ENCODE measurements around the gene NELL2.

Gene NELL2

DNA sequence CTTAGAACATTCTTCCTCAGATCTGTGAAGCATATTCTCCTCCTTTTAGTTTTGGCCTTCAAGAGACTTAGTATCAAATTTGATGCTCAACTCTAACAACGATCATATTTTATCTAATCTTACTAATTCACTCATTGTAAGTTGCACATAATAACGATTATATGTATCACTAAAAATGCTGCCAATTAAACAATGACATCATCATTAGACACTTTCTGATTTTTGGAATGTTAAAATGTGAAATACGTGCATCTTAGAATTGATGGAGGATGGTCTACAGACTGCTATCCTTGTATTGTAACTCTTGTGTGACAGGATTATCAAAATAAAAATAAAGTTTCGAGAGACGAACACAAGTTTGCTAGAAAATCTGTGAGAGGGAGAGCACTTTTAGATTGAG is 311.0 kb downstream of the NELL2 start:
- no peak overlapping the region for H3K27ac ChIP-seq
- no peak overlapping the region for H3K4me3 ChIP-seq

DNA sequence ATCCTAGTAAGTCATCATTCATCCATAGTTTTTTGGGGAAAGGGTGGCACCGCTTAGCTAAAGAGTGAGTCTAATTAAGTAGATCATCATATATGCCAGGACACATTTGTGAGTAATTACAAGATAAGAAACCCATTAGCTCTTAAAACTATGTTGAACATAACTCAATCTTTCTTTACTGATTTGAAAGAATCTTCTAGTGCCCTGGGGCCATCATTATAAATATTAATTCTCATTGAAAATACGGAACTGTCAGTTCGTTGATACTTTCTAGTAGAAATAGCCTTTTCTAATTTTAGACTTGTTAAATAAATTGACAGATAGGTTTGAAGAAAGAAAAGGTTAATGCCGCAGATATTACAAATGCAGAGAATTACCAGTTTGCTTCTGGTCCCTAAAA is 312.6 kb downstream of the NELL2 start:
- H3K27ac ChIP-seq, result no peak overlapping the region
- no peak overlapping the region for H3K4me3 ChIP-seq

DNA sequence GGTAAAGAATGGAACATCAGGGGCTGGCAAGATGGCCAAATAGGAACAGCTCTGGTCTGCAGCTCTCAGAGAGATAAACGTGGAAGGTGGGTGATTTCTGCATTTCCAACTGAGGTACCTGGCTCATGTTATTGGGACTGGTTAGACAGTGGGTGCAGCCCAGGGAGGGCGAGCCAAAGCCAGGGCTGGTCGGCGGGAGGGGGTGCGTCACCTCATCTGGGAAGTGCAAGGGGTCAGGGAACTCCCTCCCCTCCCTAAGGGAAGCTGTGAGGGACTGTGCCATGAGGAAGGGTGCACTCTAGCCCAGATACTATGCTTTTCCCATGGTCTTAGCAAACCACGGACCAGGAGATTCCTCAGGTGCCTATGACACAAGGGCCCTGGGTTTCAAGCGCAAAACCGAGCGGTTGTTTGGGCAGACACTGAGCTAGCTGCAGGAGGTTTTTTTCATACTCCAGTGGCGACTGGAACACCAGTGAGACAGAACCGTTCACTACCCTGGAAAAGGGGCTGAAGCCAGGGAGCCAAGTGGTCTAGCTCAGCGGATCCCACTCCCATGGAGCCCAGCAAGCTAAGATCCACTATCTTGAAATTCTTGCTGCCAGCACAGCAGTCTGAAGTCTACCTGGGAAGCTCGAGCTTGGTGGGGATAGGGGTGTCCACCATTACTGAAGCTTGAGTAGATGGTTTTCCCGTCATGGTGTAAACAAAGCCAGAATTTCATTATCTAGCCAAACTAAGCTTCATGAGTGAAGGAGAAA is 317.6 kb downstream of the NELL2 start:
- H3K27ac ChIP-seq, result no peak overlapping the region
- H3K4me3 ChIP-seq, result no peak overlapping the region

- H3K4me3 ChIP-seq, result no peak overlapping the region
- no peak overlapping the region for H3K27ac ChIP-seq
Observed at GRCh38 chr12:44555454-44555853, 320.7 kb downstream of the NELL2 start.

- H3K4me3 ChIP-seq, result no peak overlapping the region
- H3K27ac ChIP-seq, result no peak overlapping the region
Observed at GRCh38 chr12:44551631-44552030, 324.5 kb downstream of the NELL2 start.

GRCh38 chr12:44550377-44550776 is 325.7 kb downstream of the NELL2 start:
- Histone ChIP-seq H3K4me3 (no peak overlapping the region), H3K27ac (no peak overlapping the region)

DNA sequence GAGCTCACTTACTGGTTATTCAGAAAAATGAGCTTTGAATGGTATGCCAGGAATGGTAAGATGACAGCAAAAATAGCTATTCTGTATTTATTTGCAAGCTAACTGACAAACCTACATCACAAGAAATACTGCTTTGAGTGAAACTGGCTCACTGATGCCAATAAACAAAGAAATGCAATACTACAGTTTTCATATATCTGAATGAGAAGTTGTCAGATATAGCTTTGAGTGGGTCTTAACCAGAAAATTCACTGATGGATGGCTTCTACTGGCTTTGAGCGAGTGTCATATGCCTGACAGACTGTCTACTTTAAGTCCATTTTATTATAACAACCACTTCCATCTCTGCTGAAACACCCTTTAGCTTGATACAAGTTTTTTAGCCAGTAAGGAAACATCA is 330.1 kb downstream of the NELL2 start:
- H3K4me3 ChIP-seq, result no peak overlapping the region
- no peak overlapping the region for H3K27ac ChIP-seq

DNA sequence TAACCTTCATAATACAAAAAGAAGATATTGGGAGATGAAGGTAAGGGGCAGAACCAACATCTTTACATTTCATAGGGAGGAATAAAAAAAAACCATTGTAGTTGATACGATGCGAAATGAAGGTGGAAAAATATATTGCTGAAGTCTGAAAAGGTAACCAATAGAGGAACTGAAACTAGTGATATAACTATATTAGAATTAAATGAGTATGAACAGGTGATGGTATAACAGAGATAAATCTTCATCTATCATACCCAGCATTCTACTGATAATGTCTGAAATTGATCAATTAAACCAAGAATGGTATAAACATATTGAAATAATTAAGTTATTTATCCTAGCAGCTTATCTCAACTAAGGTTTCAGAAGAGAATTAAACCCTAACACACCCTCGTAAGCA is 332.1 kb downstream of the NELL2 start:
- Histone ChIP-seq H3K27ac (no peak overlapping the region), H3K4me3 (no peak overlapping the region)

- no peak overlapping the region for H3K27ac ChIP-seq
- H3K4me3 ChIP-seq, result no peak overlapping the region
Observed at GRCh38 chr12:44542716-44543115, 333.4 kb downstream of the NELL2 start.

DNA sequence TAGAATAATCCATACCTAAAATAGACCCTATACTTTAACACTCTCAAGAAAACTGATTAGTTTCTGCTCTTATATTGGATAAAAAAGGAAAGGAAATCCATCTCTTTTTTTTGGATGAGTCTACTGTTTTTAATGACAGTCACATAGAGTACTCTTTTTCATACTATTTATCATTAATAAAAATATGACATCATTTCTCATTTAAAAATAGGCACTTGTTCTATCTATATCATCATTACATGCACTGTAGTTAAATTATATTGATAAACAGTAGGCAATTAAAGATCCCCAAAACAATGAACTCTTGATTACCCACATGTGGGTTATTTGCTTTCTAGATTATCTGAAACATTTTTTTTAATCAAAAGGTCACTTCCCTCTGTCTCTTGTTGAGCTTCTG is 338.8 kb downstream of the NELL2 start:
- Histone ChIP-seq H3K4me3 (no peak overlapping the region), H3K27ac (no peak overlapping the region)

- H3K27ac ChIP-seq, result no peak overlapping the region
- no peak overlapping the region for H3K4me3 ChIP-seq
Observed at GRCh38 chr12:44532940-44533339, 343.2 kb downstream of the NELL2 start.

- Histone ChIP-seq H3K27ac (no peak overlapping the region), H3K4me3 (no peak overlapping the region)
Observed at GRCh38 chr12:44531320-44531971, 344.7 kb downstream of the NELL2 start.

DNA sequence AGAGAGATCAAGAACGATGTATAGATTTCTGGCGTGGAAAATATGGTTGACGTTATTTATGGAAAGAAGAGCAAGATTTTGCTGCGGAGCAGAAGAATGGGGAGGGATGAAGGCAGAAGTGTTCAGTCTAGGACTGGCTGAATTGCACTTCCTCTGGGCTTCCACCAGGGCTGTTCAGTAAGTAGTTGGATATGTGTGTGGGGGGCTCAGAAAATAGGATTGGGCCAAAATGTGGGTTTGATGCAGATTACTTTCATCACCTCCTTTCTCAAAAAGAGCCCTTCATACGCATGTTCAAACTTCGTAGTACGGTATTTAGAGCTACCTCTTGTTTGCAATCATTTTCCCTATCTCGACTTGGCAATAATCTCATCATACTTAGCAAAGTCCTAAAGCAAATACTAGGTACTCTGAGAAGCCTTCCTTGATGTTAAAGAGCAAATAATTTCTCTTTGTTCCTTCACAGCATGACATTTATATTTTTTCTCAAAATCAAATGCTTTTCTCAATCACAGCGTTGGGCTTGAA is 349.4 kb downstream of the NELL2 start:
- no peak overlapping the region for H3K4me3 ChIP-seq
- H3K27ac ChIP-seq, result no peak overlapping the region

DNA sequence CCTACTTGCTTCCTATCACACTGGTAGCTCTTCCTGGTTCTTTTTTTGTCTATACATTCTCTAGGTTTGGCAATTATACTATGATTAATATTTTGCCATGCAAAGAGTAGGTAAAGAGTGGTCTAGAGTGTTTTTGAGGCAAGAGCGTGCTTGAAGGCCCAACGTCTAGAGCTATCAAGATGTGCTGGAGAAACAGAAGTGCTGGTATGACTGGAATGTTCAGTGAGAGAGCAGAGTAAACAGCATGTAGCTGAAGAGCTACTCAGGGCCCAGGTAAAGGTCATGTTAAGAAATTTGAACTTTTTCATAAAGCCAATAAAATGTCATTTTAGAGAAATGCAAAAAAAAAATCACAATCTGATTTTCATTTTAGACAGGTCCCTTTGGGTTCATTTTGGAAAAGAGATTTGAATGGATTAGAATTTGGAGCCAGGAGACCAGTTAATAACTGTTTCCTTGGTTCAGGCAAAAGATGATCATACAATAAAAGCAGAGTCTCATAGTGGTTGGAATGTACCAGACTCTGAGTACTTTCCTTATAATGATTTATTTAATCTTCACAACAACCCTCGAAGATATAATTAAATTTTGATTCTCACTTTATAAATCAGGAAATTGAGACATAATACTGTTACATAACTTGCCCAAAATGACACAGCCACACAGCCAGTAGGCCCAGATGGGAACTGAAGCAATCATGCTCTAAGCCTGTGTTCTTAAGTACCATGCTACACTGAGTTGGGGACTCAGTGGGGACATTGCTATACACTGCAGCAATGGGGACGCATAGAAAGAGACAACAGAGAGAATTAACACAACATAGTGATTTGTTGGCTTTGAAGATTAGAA is 350.1 kb downstream of the NELL2 start:
- Histone ChIP-seq H3K4me3 (no peak overlapping the region), H3K27ac (no peak overlapping the region)

GRCh38 chr12:44523828-44524227 is 352.3 kb downstream of the NELL2 start:
- H3K4me3 ChIP-seq, result no peak overlapping the region
- no peak overlapping the region for H3K27ac ChIP-seq

DNA sequence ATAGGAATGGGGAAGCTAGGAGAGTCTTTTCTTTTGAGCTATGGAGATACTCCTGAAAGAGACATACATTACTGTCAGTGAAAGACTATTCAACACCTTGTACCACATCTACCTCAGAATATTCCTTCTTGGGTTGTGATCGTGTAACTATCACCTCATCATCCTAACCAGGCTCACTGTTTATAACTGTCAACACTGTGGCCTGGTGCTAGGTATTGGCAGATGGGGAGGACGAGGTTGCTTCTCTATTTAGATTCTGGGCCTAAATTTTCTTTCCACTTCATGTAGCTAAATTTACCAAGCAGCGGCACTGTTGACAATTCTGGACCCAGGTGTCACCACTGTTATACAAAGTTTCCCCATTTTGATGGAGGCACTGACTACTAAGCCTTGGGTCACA is 354.4 kb downstream of the NELL2 start:
- no peak overlapping the region for H3K27ac ChIP-seq
- H3K4me3 ChIP-seq, result no peak overlapping the region

DNA sequence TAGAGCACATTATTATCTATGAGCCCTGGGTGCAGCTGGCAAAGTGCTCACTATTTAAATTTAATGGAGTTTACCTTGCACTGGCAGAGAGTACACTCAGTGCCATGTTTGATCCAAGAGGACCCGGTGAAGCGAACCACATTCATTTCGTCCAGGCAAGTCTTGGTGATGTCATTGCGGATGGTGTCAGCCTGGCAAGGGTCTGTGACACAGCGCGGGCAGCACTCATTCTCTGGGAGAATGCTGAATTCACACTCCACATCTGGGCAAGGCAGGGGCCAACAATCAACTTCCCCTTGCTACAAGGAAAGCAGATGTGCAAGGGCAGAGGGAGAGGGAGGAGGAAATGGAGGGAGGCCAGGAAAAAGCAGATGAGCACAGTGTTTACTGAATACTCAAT is 356.2 kb downstream of the NELL2 start:
- Histone ChIP-seq H3K4me3 (no peak overlapping the region), H3K27ac (no peak overlapping the region)

DNA sequence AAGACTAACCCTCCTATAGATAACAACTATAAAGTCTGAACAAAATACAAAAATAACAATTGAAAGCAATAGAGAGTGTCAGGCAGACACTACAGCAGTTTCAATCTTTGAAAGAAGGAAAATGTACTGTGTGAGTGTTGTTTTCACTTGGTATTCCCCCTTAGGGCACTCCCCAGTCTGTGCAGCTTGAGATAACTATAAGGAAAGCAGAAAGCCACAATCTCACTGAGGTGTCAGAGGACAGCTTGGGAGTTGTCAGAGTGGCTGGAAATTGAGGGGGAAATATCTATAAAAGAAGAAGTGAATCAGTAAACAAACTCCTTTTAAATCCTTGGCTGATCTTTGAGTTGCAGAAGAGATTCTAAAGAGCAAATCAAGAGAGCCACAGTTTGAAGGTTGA is 364.8 kb downstream of the NELL2 start:
- H3K4me3 ChIP-seq, result no peak overlapping the region
- no peak overlapping the region for H3K27ac ChIP-seq

- no peak overlapping the region for H3K27ac ChIP-seq
- no peak overlapping the region for H3K4me3 ChIP-seq
Observed at GRCh38 chr12:44510510-44510909, 365.6 kb downstream of the NELL2 start.

DNA sequence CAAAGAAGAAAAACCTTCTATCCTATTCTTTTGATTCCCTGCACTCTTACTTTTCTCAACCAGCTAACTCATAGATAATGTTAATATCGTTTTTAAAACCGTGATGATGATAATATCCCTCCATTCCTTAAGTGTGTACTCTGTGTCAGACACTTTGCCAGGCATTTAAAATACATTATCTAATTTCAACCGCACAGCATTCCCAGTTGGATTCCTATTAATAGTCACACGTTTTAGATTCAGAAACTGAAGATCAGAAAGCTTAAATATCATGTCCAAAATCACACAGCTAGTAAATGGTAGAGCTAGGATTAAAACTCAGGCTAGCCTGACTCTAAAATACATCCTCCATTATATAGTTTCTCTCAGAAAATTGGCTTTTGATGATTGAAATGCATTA is 366.0 kb downstream of the NELL2 start:
- Histone ChIP-seq H3K27ac (no peak overlapping the region), H3K4me3 (no peak overlapping the region)

DNA sequence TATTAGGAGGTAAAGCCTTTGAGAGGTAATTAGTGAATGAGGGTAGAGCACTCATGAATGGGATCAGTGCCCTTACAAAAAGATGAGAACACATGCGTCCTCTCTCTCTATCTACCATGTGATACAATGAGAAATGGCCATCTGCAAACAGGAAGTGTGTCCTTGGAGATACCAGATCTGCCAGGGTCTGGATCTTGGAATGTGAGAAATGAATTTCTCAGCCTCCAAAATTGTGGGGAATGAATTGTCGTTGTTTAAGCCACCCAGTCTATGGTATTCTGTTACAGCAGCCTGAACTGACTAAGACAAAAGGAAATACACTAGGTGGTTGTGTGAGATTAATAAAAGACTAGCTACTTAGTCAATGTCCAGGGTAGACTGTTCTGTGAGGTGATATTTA is 366.6 kb downstream of the NELL2 start:
- H3K4me3 ChIP-seq, result no peak overlapping the region
- no peak overlapping the region for H3K27ac ChIP-seq
